Hepatocyte (in vitro differentiated cells): Measurements from ENCODE around the gene FHOD3.

Source experiments
- EZH2 ChIP-seq: fragments of 200-600 bp; sonication (generic); IDR thresholded peaks from 2 replicates; pipeline ENCODE4 v1.6.1; 2016; ENCODE audit warnings: antibody characterized with exemption, mild to moderate bottlenecking, borderline replicate concordance
- EZH2phosphoT487 ChIP-seq: fragments of 200-600 bp; sonication (generic); IDR thresholded peaks from one replicate; pipeline ENCODE4 v1.6.1; 2018; ENCODE audit warnings: antibody characterized with exemption, mild to moderate bottlenecking, low read depth, moderate library complexity; ENCODE audit not compliant: unreplicated experiment, severe bottlenecking
- TF ChIP-seq, protein P1 (sequence below): fragments of 200-600 bp; sonication (generic); IDR thresholded peaks from 2 replicates; pipeline ENCODE4 v1.5.1; 2016; ENCODE audit warnings: antibody characterized with exemption, mild to moderate bottlenecking; ENCODE audit not compliant: poor library complexity

DNA sequence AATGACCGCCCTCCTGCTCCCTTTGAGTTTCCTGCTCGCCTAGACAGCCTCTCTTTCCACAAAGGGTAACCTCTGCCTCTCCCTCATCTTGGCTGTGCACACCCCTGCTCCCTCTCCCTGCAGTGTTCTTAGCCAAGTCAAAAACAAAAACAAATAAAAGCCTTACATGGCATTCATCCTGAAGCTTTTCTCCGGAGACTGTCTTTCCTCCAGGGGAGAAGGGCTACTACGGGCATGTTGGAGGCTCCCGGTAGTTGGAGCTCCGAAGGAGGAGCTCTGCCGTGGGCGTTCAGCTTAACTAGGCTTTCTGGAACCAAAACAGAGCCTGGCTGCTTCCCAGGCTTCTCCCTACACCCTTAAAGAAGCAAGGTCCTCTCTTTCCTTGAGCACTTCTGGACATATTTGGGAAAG, 427.1 kb downstream of the FHOD3 start:
- TF ChIP-seq, protein P1, sequence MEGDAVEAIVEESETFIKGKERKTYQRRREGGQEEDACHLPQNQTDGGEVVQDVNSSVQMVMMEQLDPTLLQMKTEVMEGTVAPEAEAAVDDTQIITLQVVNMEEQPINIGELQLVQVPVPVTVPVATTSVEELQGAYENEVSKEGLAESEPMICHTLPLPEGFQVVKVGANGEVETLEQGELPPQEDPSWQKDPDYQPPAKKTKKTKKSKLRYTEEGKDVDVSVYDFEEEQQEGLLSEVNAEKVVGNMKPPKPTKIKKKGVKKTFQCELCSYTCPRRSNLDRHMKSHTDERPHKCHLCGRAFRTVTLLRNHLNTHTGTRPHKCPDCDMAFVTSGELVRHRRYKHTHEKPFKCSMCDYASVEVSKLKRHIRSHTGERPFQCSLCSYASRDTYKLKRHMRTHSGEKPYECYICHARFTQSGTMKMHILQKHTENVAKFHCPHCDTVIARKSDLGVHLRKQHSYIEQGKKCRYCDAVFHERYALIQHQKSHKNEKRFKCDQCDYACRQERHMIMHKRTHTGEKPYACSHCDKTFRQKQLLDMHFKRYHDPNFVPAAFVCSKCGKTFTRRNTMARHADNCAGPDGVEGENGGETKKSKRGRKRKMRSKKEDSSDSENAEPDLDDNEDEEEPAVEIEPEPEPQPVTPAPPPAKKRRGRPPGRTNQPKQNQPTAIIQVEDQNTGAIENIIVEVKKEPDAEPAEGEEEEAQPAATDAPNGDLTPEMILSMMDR: no peak
- no peak for TF ChIP-seq EZH2
- TF ChIP-seq EZH2phosphoT487: no peak
